HepG2 (cell line): ENCODE data around the gene UNC5C. TPM values are rescaled to one million over a fixed set of nuclear protein-coding genes. Genes with fewer than 3 reads are reported as not detected.

Experiments
- ATAC-seq: fragments of 200-7000 bp; cut with Tn5 transposase; 3 replicates; pipeline ENCODE4 v1.9.1; 2020; ENCODE audit warnings: mild to moderate bottlenecking, moderate library complexity
- BruUV-seq: library from RNA; stranded (reverse); fragments of 400-500 nt; replicated peaks from 2 replicates; lab custom pipeline; 2021; lab: Mats Ljungman, UMichigan
- CTCF ChIA-PET: fragments of 300-600 bp; formaldehyde crosslinking; extraction: SDS; loops from one replicate; lab custom pipeline; 2021; ENCODE audit warnings: low total read pairs, inconsistent platforms, low intra/inter-chr PET ratio; lab: Yijun Ruan, JAX
- POLR2A ChIA-PET: fragments of 350-600 bp; sonication (Branson Sonifier 250); formaldehyde crosslinking; loops from one replicate; lab custom pipeline; 2020; ENCODE audit warnings: antibody characterized with exemption, inconsistent platforms; lab: Yijun Ruan, JAX
- DNase-seq: peaks from one replicate; pipeline ENCODE4 v3.0.0-alpha.2; 2015; ENCODE audit warnings: low spot score
- FAIRE-seq: peaks from 3 replicates; lab custom pipeline; 2011; peaks lifted over from hg19 to GRCh38; lab: Jason Lieb, UNC
- H2AFZ ChIP-seq: one replicate; pipeline ENCODE4 v1.6.1; 2011; ENCODE audit warnings: low read length, inconsistent platforms
- H3K27ac ChIP-seq: fragments of 300-600 bp; 3 replicates; pipeline ENCODE4 v1.8.0; 2011; ENCODE audit warnings: mixed run types, mild to moderate bottlenecking, mixed read lengths, low read length, inconsistent platforms; ENCODE audit not compliant: insufficient read depth; ENCODE audit errors: extremely low read length
- H3K27me3 ChIP-seq, 2 experiments: fragments of 200-600 bp in 1 of 2; 2 replicates in 1 of 2; 3 replicates in 1 of 2; pipeline versions ENCODE4 v1.6.0 to v1.8.0; 2011; ENCODE audit warnings: low read length in 2 of 2, mild to moderate bottlenecking in 2 of 2, moderate library complexity in 2 of 2, inconsistent platforms in 1 of 2; ENCODE audit not compliant: insufficient read depth in 2 of 2, control insufficient read depth in 1 of 2
- H3K36me3 ChIP-seq, 2 experiments: fragments of 200-600 bp in 1 of 2; replicated peaks in 1 of 2; 2 replicates in 1 of 2; 3 replicates in 1 of 2; pipeline versions ENCODE4 v1.5.1 to v1.8.0; 2011; ENCODE audit warnings: low read length in 2 of 2, inconsistent platforms in 1 of 2; ENCODE audit not compliant: insufficient read depth in 2 of 2, control insufficient read depth in 1 of 2
- H3K4me1 ChIP-seq: 2 replicates; pipeline ENCODE4 v1.5.1; 2012; ENCODE audit warnings: low read length, inconsistent platforms; ENCODE audit not compliant: insufficient read depth
- H3K4me2 ChIP-seq: 2 replicates; pipeline ENCODE4 v1.6.0; 2011; ENCODE audit warnings: low read depth, low read length, inconsistent platforms
- H3K4me3 ChIP-seq, 3 experiments: fragments of 200-600 bp in 1 of 3; sonication (generic), shearing (Covaris generic) in 1 of 3; replicated peaks in 1 of 3; 2 replicates each; pipeline ENCODE4 v1.5.1; 2011 to 2016; ENCODE audit warnings: low read length in 3 of 3, inconsistent platforms in 2 of 3, low read depth in 2 of 3, mild to moderate bottlenecking in 2 of 3, control low read depth in 1 of 3, mixed read lengths in 1 of 3; ENCODE audit not compliant: insufficient read depth in 1 of 3
- H3K79me2 ChIP-seq: one replicate; pipeline ENCODE4 v1.6.1; 2011; ENCODE audit warnings: low read length, inconsistent platforms; ENCODE audit not compliant: insufficient read depth
- H3K9ac ChIP-seq: 2 replicates; pipeline ENCODE4 v1.6.0; 2011; ENCODE audit warnings: mild to moderate bottlenecking, low read depth, low read length, inconsistent platforms; ENCODE audit not compliant: insufficient read depth
- H3K9me3 ChIP-seq: 2 replicates; pipeline ENCODE4 v1.5.1; 2012; ENCODE audit warnings: mild to moderate bottlenecking, low read length
- H4K20me1 ChIP-seq: 2 replicates; pipeline ENCODE4 v1.6.0; 2011; ENCODE audit warnings: inconsistent platforms, mild to moderate bottlenecking, low read length, moderate library complexity; ENCODE audit not compliant: insufficient read depth
- ATRX ChIP-seq: sonication (generic); formaldehyde crosslinking; IDR thresholded peaks from 2 replicates; pipeline ENCODE4 v1.4.0; 2020; ENCODE audit warnings: missing genetic modification reagents, borderline replicate concordance
- BHLHE40 ChIP-seq: IDR thresholded peaks from 2 replicates; pipeline ENCODE4 v1.6.1; 2011; ENCODE audit warnings: low read length, improper control_type of control experiment
- CBX5 ChIP-seq: sonication (generic); formaldehyde crosslinking; IDR thresholded peaks from 2 replicates; pipeline ENCODE4 v1.4.0; 2020; ENCODE audit warnings: missing genetic modification reagents, borderline replicate concordance
- ERF ChIP-seq: IDR thresholded peaks from 2 replicates; pipeline ENCODE4 v1.6.1; 2018; ENCODE audit warnings: missing biosample characterization, missing genetic modification reagents
- ESRRA ChIP-seq: sonication (generic); formaldehyde crosslinking; IDR thresholded peaks from 2 replicates; pipeline ENCODE4 v1.5.1; 2020; ENCODE audit warnings: mild to moderate bottlenecking, low read depth, missing genetic modification reagents
- MBNL3 ChIP-seq: fragments of 250-450 bp; sonication (Bioruptor Pico); conservative IDR thresholded peaks from 2 replicates; pipeline ENCODE4 v1.8.0; 2022; ENCODE audit warnings: mild to moderate bottlenecking, inconsistent platforms
- TAF1 ChIP-seq: sonication (generic); formaldehyde crosslinking; IDR thresholded peaks from 2 replicates; pipeline ENCODE4 v1.4.0; 2020; ENCODE audit warnings: missing genetic modification reagents
- ZNF256 ChIP-seq: sonication (generic); formaldehyde crosslinking; conservative IDR thresholded peaks from 2 replicates; pipeline ENCODE4 v1.4.0; 2020; ENCODE audit warnings: missing genetic modification reagents
- ZNF292 ChIP-seq: sonication (generic); formaldehyde crosslinking; IDR thresholded peaks from 2 replicates; pipeline ENCODE4 v1.8.1; 2022; ENCODE audit warnings: mild to moderate bottlenecking, low read depth, missing genetic modification reagents, borderline replicate concordance
- ZNF549 ChIP-seq: sonication (generic); formaldehyde crosslinking; IDR thresholded peaks from 2 replicates; pipeline ENCODE4 v1.5.0; 2020; ENCODE audit warnings: missing genetic modification reagents
- ZNF615 ChIP-seq: sonication (generic); formaldehyde crosslinking; IDR thresholded peaks from 2 replicates; pipeline ENCODE4 v1.5.0; 2020; ENCODE audit warnings: mild to moderate bottlenecking, missing genetic modification reagents, borderline replicate concordance
- ZNF619 ChIP-seq: sonication (generic); formaldehyde crosslinking; IDR thresholded peaks from 2 replicates; pipeline ENCODE4 v1.4.0; 2020; ENCODE audit warnings: mild to moderate bottlenecking, missing genetic modification reagents
- ZNF788 ChIP-seq: sonication (generic); formaldehyde crosslinking; IDR thresholded peaks from 2 replicates; pipeline ENCODE4 v1.5.0; 2020; ENCODE audit warnings: mild to moderate bottlenecking, missing genetic modification reagents, borderline replicate concordance
- WGBS: methylation state at CpG from one replicate; pipeline ENCODE4 v1.1.6; 2017; ENCODE audit warnings: low lambda C conversion rate; 5-methylcytosine and 5-hydroxymethylcytosine counted together
- in situ Hi-C: cut with HindIII; loops from 2 replicates; pipeline ENCODE4 v1.10.0; 2017; ENCODE audit warnings: low pct_unique_long_range_greater_than_20kb; ENCODE audit not compliant: extremely low pct_ligation_motif_present
- intact Hi-C: fragments of 100-400 bp; cut with micrococcal nuclease; formaldehyde crosslinking; loops from one replicate; pipeline ENCODE4 v1.10.0; 2022; ENCODE audit not compliant: unreplicated experiment
- polyA plus RNA-seq, 8 experiments: library from polyadenylated mRNA; depleted of rRNA in 3 of 8; stranded (reverse) in 7 of 8; unstranded in 1 of 8; fragments of >200 nt; fragmentation: Illumina TruSeq in 4 of 8; extraction: Trizol in 4 of 8; gene quantifications; 2 replicates each; pipeline versions ENCODE4 v1.2.1 to v1.2.3, GENCODE V29; 2011 to 2016; ENCODE audit warnings: low read depth in 4 of 8, missing spikeins in 1 of 8, mixed read lengths in 1 of 8; ENCODE audit not compliant: insufficient read depth in 1 of 8
- total RNA-seq, 5 experiments: library from RNA; depleted of rRNA; stranded (reverse); fragments of >200 nt; fragmentation: Illumina TruSeq; extraction: Trizol; gene quantifications; 2 replicates each; pipeline ENCODE4 v1.2.3, GENCODE V29; 2016; ENCODE audit warnings: low read depth in 1 of 5
- TF ChIP-seq, protein P1 (sequence below): sonication (generic); formaldehyde crosslinking; IDR thresholded peaks from 2 replicates; pipeline ENCODE4 v1.5.1; 2020; ENCODE audit warnings: missing genetic modification reagents, mild to moderate bottlenecking, borderline replicate concordance

The UNC5C gene
- total and polyA plus RNA-seq, 2 of the 13 experiments (the other 11 are each of a cell fraction or from before 2014, with no cell fraction given): not detected

DNA sequence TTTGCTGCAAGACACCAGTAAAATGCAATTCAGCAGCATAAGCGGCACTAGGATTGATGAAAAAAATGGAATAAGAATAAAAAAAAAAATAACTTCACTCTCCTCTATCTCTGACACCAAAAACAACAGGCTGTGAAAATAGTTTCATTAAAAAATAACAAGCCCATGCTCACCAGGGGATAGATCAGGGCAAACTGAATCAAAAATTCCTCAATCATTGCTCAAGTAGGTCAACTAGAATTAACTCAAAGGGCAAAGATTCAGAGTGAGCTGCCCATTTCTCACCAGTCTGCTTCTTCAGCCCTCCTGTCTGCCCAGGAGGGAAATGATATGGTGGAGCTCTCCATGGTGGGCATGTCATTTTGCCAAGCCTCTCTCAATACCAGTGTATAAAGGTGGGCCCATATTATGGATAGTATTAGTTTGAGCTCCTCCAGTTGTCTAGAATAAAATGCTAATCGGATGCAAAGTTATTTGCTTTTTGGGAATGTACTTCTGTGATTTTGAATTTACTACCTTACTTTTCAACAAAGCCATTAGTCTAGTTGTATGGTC is 153.9 kb downstream of the UNC5C start:
- Histone ChIP-seq H3K36me3 (no peaks in the 10 kb centered on the region), H3K27ac (no peak overlapping the region), H3K4me1 (no peaks in the 10 kb centered on the region), H4K20me1 (no peaks in the 10 kb centered on the region), H3K9me3 (no peaks in the 10 kb centered on the region), H3K4me2 (no peak overlapping the region), H3K9ac (no peak overlapping the region), H3K27me3 (no peaks in the 10 kb centered on the region), H2AFZ (no peak overlapping the region), H3K79me2 (no peaks in the 10 kb centered on the region), H3K4me3 (no peak overlapping the region)
- FAIRE-seq (no peak), DNase-seq (no peak), ATAC-seq (no peak)
- no TSS peak for BruUV-seq
- in situ Hi-C loops (no loop called here), intact Hi-C loops (no loop called here)
- TF ChIP-seq CBX5: no peak
- TF ChIP-seq ZNF788 (CRISPR knock-in tag): no peak
- TF ChIP-seq ESRRA (CRISPR knock-in tag): no peak
- TF ChIP-seq MBNL3: no peak
- no peak for TF ChIP-seq ATRX (CRISPR knock-in tag)
- TF ChIP-seq, protein P1, sequence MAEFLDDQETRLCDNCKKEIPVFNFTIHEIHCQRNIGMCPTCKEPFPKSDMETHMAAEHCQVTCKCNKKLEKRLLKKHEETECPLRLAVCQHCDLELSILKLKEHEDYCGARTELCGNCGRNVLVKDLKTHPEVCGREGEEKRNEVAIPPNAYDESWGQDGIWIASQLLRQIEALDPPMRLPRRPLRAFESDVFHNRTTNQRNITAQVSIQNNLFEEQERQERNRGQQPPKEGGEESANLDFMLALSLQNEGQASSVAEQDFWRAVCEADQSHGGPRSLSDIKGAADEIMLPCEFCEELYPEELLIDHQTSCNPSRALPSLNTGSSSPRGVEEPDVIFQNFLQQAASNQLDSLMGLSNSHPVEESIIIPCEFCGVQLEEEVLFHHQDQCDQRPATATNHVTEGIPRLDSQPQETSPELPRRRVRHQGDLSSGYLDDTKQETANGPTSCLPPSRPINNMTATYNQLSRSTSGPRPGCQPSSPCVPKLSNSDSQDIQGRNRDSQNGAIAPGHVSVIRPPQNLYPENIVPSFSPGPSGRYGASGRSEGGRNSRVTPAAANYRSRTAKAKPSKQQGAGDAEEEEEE (CRISPR knock-in tag): no peak
- no peak for TF ChIP-seq BHLHE40
- no peak for TF ChIP-seq ZNF256 (CRISPR knock-in tag)
- no peak for TF ChIP-seq ERF (CRISPR knock-in tag)
- TF ChIP-seq ZNF615: no peak
- TF ChIP-seq ZNF292 (CRISPR knock-in tag): no peak
- no peak for TF ChIP-seq ZNF619
- TF ChIP-seq TAF1: no peak
- TF ChIP-seq ZNF549: no peak
- WGBS: 0% methylated on average over 2 of the region's 2 CpGs
- CTCF ChIA-PET: no interaction called here
- POLR2A ChIA-PET: no interaction called here
